Skeletal muscle satellite cell (primary cell): Measurements from ENCODE around the gene LRP2BP.
"Not testable (repeated sequence)": the region's sequence is repeated elsewhere in the genome, so short reads cannot be mapped to it uniquely, and the experiment has no call there.

ENCODE experiments used
- H3K27me3 ChIP-seq: 2 replicates; pipeline ENCODE4 v1.7.0; 2013; ENCODE audit warnings: low read length; ENCODE audit not compliant: control insufficient read depth, insufficient read depth
- H3K36me3 ChIP-seq: 2 replicates; pipeline ENCODE4 v1.7.0; 2013; ENCODE audit warnings: mild to moderate bottlenecking, control low read depth, low read length; ENCODE audit not compliant: insufficient read depth
- H3K4me1 ChIP-seq: 2 replicates; pipeline ENCODE4 v1.7.0; 2013; ENCODE audit warnings: low read length; ENCODE audit not compliant: control insufficient read depth, insufficient read depth
- H3K4me2 ChIP-seq: 2 replicates; pipeline ENCODE4 v1.7.0; 2013; ENCODE audit warnings: mild to moderate bottlenecking, low read length
- H3K4me3 ChIP-seq: 2 replicates; pipeline ENCODE4 v1.7.0; 2013; ENCODE audit warnings: low read length
- H3K9ac ChIP-seq: 2 replicates; pipeline ENCODE4 v1.7.0; 2013; ENCODE audit warnings: mild to moderate bottlenecking, low read depth, low read length, moderate library complexity
- H3K9me3 ChIP-seq: replicated peaks from 2 replicates; pipeline ENCODE4 v1.7.0; 2013; ENCODE audit warnings: mild to moderate bottlenecking, control low read depth, low read length

Gene LRP2BP

GRCh38 chr4:185335579-185335978, 60.1 kb downstream of the LRP2BP start:
- Histone ChIP-seq H3K9me3 (no peaks in the 10 kb centered on the region), H3K27me3 (no peaks in the 10 kb centered on the region), H3K9ac (no peak overlapping the region), H3K4me3 (no peak overlapping the region), H3K36me3 (peaks cover 18% of the 10 kb centered on the region), H3K4me2 (no peak overlapping the region), H3K4me1 (no peaks in the 10 kb centered on the region)

GRCh38 chr4:185334326-185334725, 61.4 kb downstream of the LRP2BP start:
- H3K4me3 ChIP-seq: no peak overlapping the region
- H3K27me3 ChIP-seq: no peaks in the 10 kb centered on the region
- H3K9me3 ChIP-seq: no peaks in the 10 kb centered on the region
- H3K4me2 ChIP-seq: no peak overlapping the region
- H3K4me1 ChIP-seq: no peaks in the 10 kb centered on the region
- no peak overlapping the region for H3K9ac ChIP-seq
- peaks cover 8% of the 10 kb centered on the region for H3K36me3 ChIP-seq

- Histone ChIP-seq H3K4me1 (no peaks in the 10 kb centered on the region), H3K36me3 (no peaks in the 10 kb centered on the region), H3K4me2 (no peak overlapping the region), H3K4me3 (no peak overlapping the region), H3K9me3 (no peaks in the 10 kb centered on the region), H3K9ac (no peak overlapping the region), H3K27me3 (no peaks in the 10 kb centered on the region)
Measured at GRCh38 chr4:185332575-185333464, 62.9 kb downstream of the LRP2BP start.

GRCh38 chr4:185329879-185330510, 65.7 kb downstream of the LRP2BP start:
- not testable (repeated sequence) for H3K36me3 ChIP-seq, H3K4me3 ChIP-seq, H3K9ac ChIP-seq, H3K9me3 ChIP-seq, H3K27me3 ChIP-seq, H3K4me1 ChIP-seq, H3K4me2 ChIP-seq

- H3K4me2 ChIP-seq: no peak overlapping the region
- peaks cover 5% of the 10 kb centered on the region for H3K4me1 ChIP-seq
- H3K4me3 ChIP-seq: no peak overlapping the region
- H3K9ac ChIP-seq: no peak overlapping the region
- H3K9me3 ChIP-seq: no peaks in the 10 kb centered on the region
- no peaks in the 10 kb centered on the region for H3K36me3 ChIP-seq
- no peaks in the 10 kb centered on the region for H3K27me3 ChIP-seq
Measured at GRCh38 chr4:185328586-185328985, 67.1 kb downstream of the LRP2BP start.

GRCh38 chr4:185325721-185326120, 70.0 kb downstream of the LRP2BP start:
- not testable (repeated sequence) for H3K9me3 ChIP-seq, H3K9ac ChIP-seq, H3K4me2 ChIP-seq, H3K36me3 ChIP-seq, H3K4me3 ChIP-seq, H3K27me3 ChIP-seq
- H3K4me1 ChIP-seq: peaks cover 15% of the 10 kb centered on the region

- H3K9ac ChIP-seq, H3K36me3 ChIP-seq, H3K9me3 ChIP-seq: not testable (repeated sequence)
Measured at GRCh38 chr4:185324361-185324760, 71.4 kb downstream of the LRP2BP start.

GRCh38 chr4:185323606-185324005, 72.1 kb downstream of the LRP2BP start:
- Histone ChIP-seq H3K9ac (no peak overlapping the region), H3K36me3 (no peaks in the 10 kb centered on the region), H3K4me1 (peaks cover 15% of the 10 kb centered on the region), H3K4me2 (no peak overlapping the region), H3K9me3 (no peaks in the 10 kb centered on the region), H3K4me3 (no peak overlapping the region), H3K27me3 (no peaks in the 10 kb centered on the region)

More at GRCh38 chr4:185324361-185324760, 71.4 kb downstream of the LRP2BP start:
- not testable (repeated sequence) for H3K27me3 ChIP-seq, H3K4me2 ChIP-seq, H3K4me3 ChIP-seq
- H3K4me1 ChIP-seq: peaks cover 15% of the 10 kb centered on the region

GRCh38 chr4:185322803-185323202, 72.9 kb downstream of the LRP2BP start:
- no peaks in the 10 kb centered on the region for H3K9me3 ChIP-seq
- no peaks in the 10 kb centered on the region for H3K36me3 ChIP-seq
- H3K4me2 ChIP-seq: no peak overlapping the region
- peaks cover 20% of the 10 kb centered on the region for H3K4me1 ChIP-seq
- H3K27me3 ChIP-seq: no peaks in the 10 kb centered on the region
- no peak overlapping the region for H3K9ac ChIP-seq
- no peak overlapping the region for H3K4me3 ChIP-seq

GRCh38 chr4:185318679-185319078, 77.0 kb downstream of the LRP2BP start:
- no peak overlapping the region for H3K4me2 ChIP-seq
- no peak overlapping the region for H3K9ac ChIP-seq
- no peaks in the 10 kb centered on the region for H3K9me3 ChIP-seq
- H3K4me1 ChIP-seq: peaks cover 16% of the 10 kb centered on the region
- no peaks in the 10 kb centered on the region for H3K27me3 ChIP-seq
- H3K36me3 ChIP-seq: peaks cover 22% of the 10 kb centered on the region
- no peak overlapping the region for H3K4me3 ChIP-seq

GRCh38 chr4:185317880-185318279, 77.8 kb downstream of the LRP2BP start:
- peaks cover 30% of the 10 kb centered on the region for H3K36me3 ChIP-seq
- peaks cover 8% of the 10 kb centered on the region for H3K4me1 ChIP-seq
- no peaks in the 10 kb centered on the region for H3K27me3 ChIP-seq
- no peak overlapping the region for H3K4me2 ChIP-seq
- no peaks in the 10 kb centered on the region for H3K9me3 ChIP-seq
- no peak overlapping the region for H3K9ac ChIP-seq
- H3K4me3 ChIP-seq: no peak overlapping the region

- not testable (repeated sequence) for H3K4me2 ChIP-seq, H3K9ac ChIP-seq, H3K9me3 ChIP-seq, H3K4me1 ChIP-seq, H3K4me3 ChIP-seq, H3K27me3 ChIP-seq
- peaks cover 33% of the 10 kb centered on the region for H3K36me3 ChIP-seq
Measured at GRCh38 chr4:185317462-185317861, 78.3 kb downstream of the LRP2BP start.
